Endothelial cell of umbilical vein (primary cell): ENCODE results near the gene PTBP3. TPM values are rescaled to one million over a fixed set of nuclear protein-coding genes. Genes with fewer than 3 reads are reported as not detected.

Source experiments
- BruUV-seq: library from RNA; stranded (reverse); fragments of 400-500 nt; replicated peaks from 2 replicates; lab custom pipeline; 2021; lab: Mats Ljungman, UMichigan
- CTCF ChIA-PET: fragments of 300-600, 350-600 bp; sonication (Branson Sonifier 250); formaldehyde crosslinking; loops from one replicate; lab custom pipeline; 2021; ENCODE audit warnings: antibody characterized with exemption, inconsistent platforms; lab: Charles Lee
- POLR2A ChIA-PET: fragments of 300-600, 350-600 bp; sonication (Branson Sonifier 250); formaldehyde crosslinking; loops from one replicate; lab custom pipeline; 2021; ENCODE audit warnings: antibody characterized with exemption, inconsistent platforms; lab: Charles Lee
- DNase-seq: peaks from one replicate; pipeline ENCODE4 v3.0.0-alpha.2; 2011; ENCODE audit warnings: low read depth, low spot score
- FAIRE-seq: peaks from 2 replicates; lab custom pipeline; 2011; peaks lifted over from hg19 to GRCh38; lab: Jason Lieb, UNC
- H2AFZ ChIP-seq: 2 replicates; pipeline ENCODE4 v1.6.0; 2012; ENCODE audit warnings: low read depth, low read length, control low read depth, inconsistent platforms
- H3K27ac ChIP-seq: 2 replicates; pipeline ENCODE4 v1.5.1; 2011; ENCODE audit warnings: low read depth, mild to moderate bottlenecking, control low read depth, low read length, moderate library complexity; ENCODE audit not compliant: insufficient read depth
- H3K27me3 ChIP-seq, 2 experiments: 2 replicates each; pipeline versions ENCODE4 v1.6.0 to v1.6.1; 2011; ENCODE audit warnings: low read length in 2 of 2, mixed read lengths in 1 of 2; ENCODE audit not compliant: control insufficient read depth in 2 of 2, insufficient read depth in 2 of 2
- H3K36me3 ChIP-seq, 2 experiments: 2 replicates in 1 of 2; 3 replicates in 1 of 2; pipeline ENCODE4 v1.5.1; 2011; ENCODE audit warnings: low read length in 2 of 2, mild to moderate bottlenecking in 1 of 2, moderate library complexity in 1 of 2; ENCODE audit not compliant: control insufficient read depth in 2 of 2, insufficient read depth in 2 of 2; ENCODE audit errors: extremely low read depth in 1 of 2
- H3K4me1 ChIP-seq: 3 replicates; pipeline ENCODE4 v1.5.1; 2011; ENCODE audit warnings: mild to moderate bottlenecking, low read length; ENCODE audit not compliant: control insufficient read depth, insufficient read depth; ENCODE audit errors: extremely low read depth
- H3K4me2 ChIP-seq: 2 replicates; pipeline ENCODE4 v1.6.1; 2011; ENCODE audit warnings: low read length, control low read depth, mixed read lengths; ENCODE audit not compliant: insufficient read depth
- H3K4me3 ChIP-seq, 3 experiments: fragments of 200-600 bp in 1 of 3; sonication (generic), shearing (Covaris generic) in 1 of 3; replicated peaks in 1 of 3; 2 replicates each; pipeline ENCODE4 v1.5.1; 2011 to 2016; ENCODE audit warnings: control low read depth in 3 of 3, low read length in 3 of 3, mild to moderate bottlenecking in 2 of 3, inconsistent platforms in 1 of 3, low read depth in 1 of 3, moderate library complexity in 1 of 3; ENCODE audit not compliant: insufficient read depth in 1 of 3
- H3K79me2 ChIP-seq: 2 replicates; pipeline ENCODE4 v1.6.0; 2012; ENCODE audit warnings: low read length, inconsistent platforms; ENCODE audit not compliant: control insufficient read depth, insufficient read depth
- H3K9ac ChIP-seq: replicated peaks from 2 replicates; pipeline ENCODE3; 2011; ENCODE audit warnings: low read length, control low read depth; ENCODE audit not compliant: insufficient read depth; ENCODE audit errors: extremely low read depth
- H3K9me1 ChIP-seq: replicated peaks from 3 replicates; pipeline ENCODE4 v1.6.0; 2011; ENCODE audit warnings: mild to moderate bottlenecking, low read length; ENCODE audit not compliant: control insufficient read depth, insufficient read depth; ENCODE audit errors: extremely low read depth
- H3K9me3 ChIP-seq: replicated peaks from 2 replicates; pipeline ENCODE4 v1.5.1; 2012; ENCODE audit warnings: low read length, inconsistent platforms; ENCODE audit not compliant: control insufficient read depth, insufficient read depth
- H4K20me1 ChIP-seq: replicated peaks from 2 replicates; pipeline ENCODE3; 2011; ENCODE audit warnings: mild to moderate bottlenecking, low read length; ENCODE audit not compliant: control insufficient read depth, insufficient read depth; ENCODE audit errors: extremely low read depth
- EZH2 ChIP-seq: IDR thresholded peaks from 2 replicates; pipeline ENCODE4 v1.6.1; 2012; ENCODE audit warnings: borderline replicate concordance, low read depth, mild to moderate bottlenecking, moderate library complexity, low read length, inconsistent platforms; ENCODE audit not compliant: severe bottlenecking
- FOS ChIP-seq: IDR thresholded peaks from 2 replicates; pipeline ENCODE4 v1.6.1; 2011; ENCODE audit warnings: mild to moderate bottlenecking, low read length, moderate library complexity, borderline replicate concordance; ENCODE audit not compliant: insufficient read depth
- GATA2 ChIP-seq: IDR thresholded peaks from 2 replicates; pipeline ENCODE4 v1.7.0; 2011; ENCODE audit warnings: low read depth, mild to moderate bottlenecking, moderate library complexity, mixed read lengths, low read length; ENCODE audit not compliant: insufficient read length, insufficient read depth
- JUN ChIP-seq: IDR thresholded peaks from 2 replicates; pipeline ENCODE4 v1.6.1; 2011; ENCODE audit warnings: borderline replicate concordance, low read depth; ENCODE audit not compliant: insufficient read length, insufficient read depth
- MYC ChIP-seq: IDR thresholded peaks from one replicate; pipeline ENCODE4 v1.6.1; 2011; ENCODE audit warnings: mild to moderate bottlenecking, low read depth, low read length
- POLR2A ChIP-seq: IDR thresholded peaks from 2 replicates; pipeline ENCODE4 v1.6.1; 2012; ENCODE audit warnings: low read depth, mild to moderate bottlenecking, control low read depth, low read length
- POLR2AphosphoS5 ChIP-seq: IDR thresholded peaks from 2 replicates; pipeline ENCODE4 v1.6.1; 2012; ENCODE audit warnings: low read depth, mild to moderate bottlenecking, control low read depth, low read length, moderate library complexity; ENCODE audit not compliant: insufficient read depth
- dilution Hi-C: fragments of 300-500 bp; cut with MboI; formaldehyde crosslinking; loops from one replicate; pipeline ENCODE4 v1.15.0; 2019; ENCODE audit warnings: low sequenced_read_pairs; ENCODE audit not compliant: extremely low pct_ligation_motif_present
- intact Hi-C: fragments of 100-400 bp; cut with micrococcal nuclease; formaldehyde crosslinking; loops from one replicate; pipeline ENCODE4 v1.10.0; 2022
- polyA plus RNA-seq, 4 experiments: library from polyadenylated mRNA; depleted of rRNA in 3 of 4; stranded (reverse) in 3 of 4; unstranded in 1 of 4; fragments of >200 nt; gene quantifications; 2 replicates each; pipeline versions ENCODE4 v1.2.1 to v1.2.3, GENCODE V29; 2011 to 2012; ENCODE audit warnings: missing spikeins in 1 of 4
- total RNA-seq: library from RNA; stranded (reverse); gene quantifications from 2 replicates; pipeline ENCODE4 v1.2.3, GENCODE V29; 2021
- TF ChIP-seq, protein P1 (sequence below): IDR thresholded peaks from 2 replicates; pipeline ENCODE4 v1.6.1; 2011; ENCODE audit not compliant: insufficient read depth, insufficient read length
- TF ChIP-seq, protein P2 (sequence below), 2 donors: IDR thresholded peaks; 1 replicate in 1 of 2; 2 replicates in 1 of 2; pipeline ENCODE4 v1.5.1; 2011; ENCODE audit warnings: low read length in 2 of 2, mild to moderate bottlenecking in 2 of 2, moderate library complexity in 2 of 2, control low read depth in 1 of 2, inconsistent platforms in 1 of 2, low read depth in 1 of 2; ENCODE audit not compliant: insufficient read depth in 1 of 2; ENCODE audit errors: extremely low read depth in 1 of 2

The PTBP3 gene
- total and polyA plus RNA-seq, 2 donors (not counting 3 experiments of a cell fraction or from before 2014, with no cell fraction given): 42.4 to 75.0 TPM

DNA sequence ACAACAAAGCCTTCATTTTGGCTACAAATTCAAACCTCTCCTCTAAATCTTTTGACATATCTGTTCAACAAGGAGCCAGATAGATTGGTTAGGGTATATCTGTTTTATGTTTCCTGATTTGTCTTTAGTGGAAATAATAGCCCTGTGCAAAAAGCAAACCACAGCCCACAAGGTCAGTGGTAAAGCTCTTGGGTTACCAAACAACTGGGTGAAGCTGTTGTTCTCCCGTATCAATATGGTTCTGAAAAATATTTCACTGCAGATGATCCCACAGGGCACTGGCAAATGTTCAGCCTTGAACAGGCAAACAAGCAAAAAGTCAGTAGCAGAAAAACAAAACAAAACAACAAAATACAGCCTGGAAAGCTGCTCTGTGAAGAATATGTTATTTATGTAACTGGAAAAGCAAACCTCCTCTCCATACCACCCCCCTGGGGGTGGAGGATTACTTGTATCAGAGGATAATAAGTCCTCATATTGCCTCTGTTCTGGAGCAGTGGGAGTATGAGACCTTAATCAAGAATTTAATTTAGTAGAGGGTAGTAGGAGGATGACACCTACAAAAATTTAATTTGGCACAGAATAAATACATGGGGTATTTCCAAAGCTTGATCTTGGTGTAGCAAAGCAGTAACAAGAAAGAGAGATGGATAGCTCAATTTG lies 20.8 kb upstream of the PTBP3 start:
- intact Hi-C loops (no loop called here), dilution Hi-C loops (no loop called here)
- no peaks in the 10 kb centered on the region for H4K20me1 ChIP-seq
- no peaks in the 10 kb centered on the region for H3K9me1 ChIP-seq
- H3K79me2 ChIP-seq: no peaks in the 10 kb centered on the region
- no peaks in the 10 kb centered on the region for H3K4me1 ChIP-seq
- POLR2A ChIA-PET: interaction anchor here (0.8 kb wide), 1 partner anchor 241 kb away, joined by 3 read pairs; no protein-coding TSS in a partner anchor
- H3K9ac ChIP-seq: no peak overlapping the region
- H3K4me2 ChIP-seq: no peak overlapping the region
- H3K9me3 ChIP-seq: no peaks in the 10 kb centered on the region
- H3K36me3 ChIP-seq: no peaks in the 10 kb centered on the region
- no TSS peak for BruUV-seq
- no peak overlapping the region for H3K27ac ChIP-seq
- DNase-seq (no peak), FAIRE-seq (no peak)
- H3K4me3 ChIP-seq: no peak overlapping the region
- H3K27me3 ChIP-seq: no peaks in the 10 kb centered on the region
- no peak overlapping the region for H2AFZ ChIP-seq
- TF ChIP-seq JUN (no peak), EZH2 (no peak), GATA2 (no peak), POLR2AphosphoS5 (no peak), POLR2A (no peak), FOS (no peak), MYC (no peak)
- TF ChIP-seq, protein P1, sequence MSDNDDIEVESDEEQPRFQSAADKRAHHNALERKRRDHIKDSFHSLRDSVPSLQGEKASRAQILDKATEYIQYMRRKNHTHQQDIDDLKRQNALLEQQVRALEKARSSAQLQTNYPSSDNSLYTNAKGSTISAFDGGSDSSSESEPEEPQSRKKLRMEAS: no peak
- TF ChIP-seq, protein P2, sequence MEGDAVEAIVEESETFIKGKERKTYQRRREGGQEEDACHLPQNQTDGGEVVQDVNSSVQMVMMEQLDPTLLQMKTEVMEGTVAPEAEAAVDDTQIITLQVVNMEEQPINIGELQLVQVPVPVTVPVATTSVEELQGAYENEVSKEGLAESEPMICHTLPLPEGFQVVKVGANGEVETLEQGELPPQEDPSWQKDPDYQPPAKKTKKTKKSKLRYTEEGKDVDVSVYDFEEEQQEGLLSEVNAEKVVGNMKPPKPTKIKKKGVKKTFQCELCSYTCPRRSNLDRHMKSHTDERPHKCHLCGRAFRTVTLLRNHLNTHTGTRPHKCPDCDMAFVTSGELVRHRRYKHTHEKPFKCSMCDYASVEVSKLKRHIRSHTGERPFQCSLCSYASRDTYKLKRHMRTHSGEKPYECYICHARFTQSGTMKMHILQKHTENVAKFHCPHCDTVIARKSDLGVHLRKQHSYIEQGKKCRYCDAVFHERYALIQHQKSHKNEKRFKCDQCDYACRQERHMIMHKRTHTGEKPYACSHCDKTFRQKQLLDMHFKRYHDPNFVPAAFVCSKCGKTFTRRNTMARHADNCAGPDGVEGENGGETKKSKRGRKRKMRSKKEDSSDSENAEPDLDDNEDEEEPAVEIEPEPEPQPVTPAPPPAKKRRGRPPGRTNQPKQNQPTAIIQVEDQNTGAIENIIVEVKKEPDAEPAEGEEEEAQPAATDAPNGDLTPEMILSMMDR (IDR thresholded peaks at IDR 0.05; ENCODE audit: extremely low read depth in 1 of 2, insufficient read depth in 1 of 2, low read depth in 1 of 2, low read length in 2 of 2): no peak
- CTCF ChIA-PET: interaction anchor here (1.2 to 2.0 kb wide), 2 partner anchors 252 to 256 kb away, joined by 3 to 6 read pairs; no protein-coding TSS in a partner anchor
